Mucosa of descending colon (tissue), 3 donors: ENCODE data around the gene CDC42BPA. TPM values are rescaled to one million over a fixed set of nuclear protein-coding genes. Genes with fewer than 3 reads are reported as not detected.
A peak's percentile ranks its signal among the peaks of the same experiment; 100 is the strongest.

Source experiments
- ATAC-seq: fragments of 200-7000 bp; cut with Tn5 transposase; one replicate; pipeline ENCODE4 v1.9.1; 2020; ENCODE audit warnings: mild to moderate bottlenecking, moderate library complexity
- DNase-seq, 3 donors: peaks; one replicate each; pipeline ENCODE4 v3.0.0-alpha.2; 2020
- H3K36me3 ChIP-seq: fragments of 200-600 bp; one replicate; pipeline ENCODE4 v1.8.0; 2021; ENCODE audit warnings: low read depth, mild to moderate bottlenecking
- H3K4me1 ChIP-seq: fragments of 200-600 bp; one replicate; pipeline ENCODE4 v1.8.0; 2021; ENCODE audit warnings: low read depth, mild to moderate bottlenecking
- H3K4me3 ChIP-seq: fragments of 200-600 bp; one replicate; pipeline ENCODE4 v1.8.0; 2021; ENCODE audit warnings: mild to moderate bottlenecking
- H3K9me3 ChIP-seq: fragments of 200-600 bp; one replicate; pipeline ENCODE4 v1.8.0; 2021; ENCODE audit warnings: mild to moderate bottlenecking
- CTCF ChIP-seq: fragments of 200-600 bp; IDR thresholded peaks from one replicate; pipeline ENCODE4 v1.8.0; 2022; ENCODE audit warnings: antibody characterized with exemption, mild to moderate bottlenecking
- intact Hi-C, 2 donors: fragments of 100-400 bp; cut with DNase I in 1 of 2; cut with micrococcal nuclease in 1 of 2; formaldehyde crosslinking; loops; one replicate each; pipeline versions ENCODE4 v1.11.0 to v1.11.1; 2022; cut with DNase I, micrococcal nuclease
- total RNA-seq, 3 donors: library from RNA; stranded (reverse); fragmentation: NEBNext Ultra II Directional in 2 of 3; extraction: Animal tissue kit (Norgen Biotek cat#: 25700) in 2 of 3; gene quantifications; one replicate each; pipeline versions ENCODE4 v1.2.1 to v1.2.4, GENCODE V29; 2021 to 2023
- donor health status: DM: no; HTN: no; CAD: no; lungs with moderate emphysema.
- donor health status: DM: no; HTN: no; CAD: no.
- donor health status: DM: no; HTN: yes; CAD: no.

CDC42BPA gene
- total RNA-seq, 3 donors from 2014 or later: 32.6 to 70.7 (median 50.2) TPM

GRCh38 chr1:227321035-227321434, 2.7 kb upstream of the CDC42BPA start:
- DNase-seq (no peak), ATAC-seq (no peak)
- intact Hi-C loops: no loop called here
- Histone ChIP-seq H3K4me3 (no peak overlapping the region), H3K4me1 (peaks cover 22% of the 10 kb centered on the region), H3K9me3 (no peaks in the 10 kb centered on the region), H3K36me3 (no peaks in the 10 kb centered on the region)
- TF ChIP-seq CTCF: no peak

GRCh38 chr1:227320476-227320875, 2.2 kb upstream of the CDC42BPA start:
- H3K9me3 ChIP-seq: no peaks in the 10 kb centered on the region
- no peak for ATAC-seq
- no peak for DNase-seq
- H3K4me1 ChIP-seq: peaks cover 22% of the 10 kb centered on the region
- H3K4me3 ChIP-seq: no peak overlapping the region
- H3K36me3 ChIP-seq: no peaks in the 10 kb centered on the region
- no peak for TF ChIP-seq CTCF
- intact Hi-C loops: no loop called here

- peak in 2 of 3 donors; percentile 54 to 56 for DNase-seq
- Histone ChIP-seq H3K4me1 (peaks cover 26% of the 10 kb centered on the region), H3K9me3 (no peaks in the 10 kb centered on the region), H3K4me3 (peak overlapping the region; percentile 65), H3K36me3 (no peaks in the 10 kb centered on the region)
- TF ChIP-seq CTCF: no peak
- intact Hi-C loops: no loop called here
- ATAC-seq: no peak
These were observed 738 bp upstream of the CDC42BPA start for GRCh38 chr1:227318853-227319607.

- TF ChIP-seq CTCF: no peak
- H3K9me3 ChIP-seq: no peaks in the 10 kb centered on the region
- no peaks in the 10 kb centered on the region for H3K36me3 ChIP-seq
- ATAC-seq (peak; percentile 27), DNase-seq (peak in 1 of 3 donors; percentile 59)
- H3K4me3 ChIP-seq: peak overlapping the region; percentile 65
- intact Hi-C loops: no loop called here
- H3K4me1 ChIP-seq: peaks cover 26% of the 10 kb centered on the region
These were observed 723 bp downstream of the CDC42BPA start for GRCh38 chr1:227317523-227318015.

- Histone ChIP-seq H3K9me3 (no peaks in the 10 kb centered on the region), H3K36me3 (no peaks in the 10 kb centered on the region), H3K4me3 (peak overlapping the region; percentile 65), H3K4me1 (peaks cover 23% of the 10 kb centered on the region)
- intact Hi-C loops: no loop called here
- peak in 1 of 3 donors; percentile 32 for DNase-seq
- TF ChIP-seq CTCF: no peak
- ATAC-seq: no peak
These were observed 1.3 kb downstream of the CDC42BPA start for GRCh38 chr1:227317011-227317451.
